Stimulated activated CD4-positive, alpha-beta T cell treated with anti-CD3 and anti-CD28 coated beads, Interleukin-12 subunit alpha, Interleukin-12 subunit beta, amount 100 ng/mL, for 24 hours (primary cell): Measurements from ENCODE around the gene AGFG1.
"Not testable (repeated sequence)": the region's sequence is repeated elsewhere in the genome, so short reads cannot be mapped to it uniquely, and the experiment has no call there.

ENCODE experiments used
- DNase-seq, 2 experiments: peaks; one replicate each; pipeline ENCODE4 v3.0.0-alpha.2; 2020; ENCODE audit warnings: low read depth in 2 of 2

Gene AGFG1

GRCh38 chr2:227500301-227500630 is 28.3 kb downstream of the AGFG1 start:
- DNase-seq: no peak

- DNase-seq: no peak
These were observed 31.8 kb downstream of the AGFG1 start for GRCh38 chr2:227503433-227504406.

- no peak for DNase-seq
These were observed 32.7 kb downstream of the AGFG1 start for GRCh38 chr2:227504700-227505099.

- DNase-seq: no peak
These were observed 34.5 kb downstream of the AGFG1 start for GRCh38 chr2:227506456-227506855.

GRCh38 chr2:227507963-227508362 is 36.0 kb downstream of the AGFG1 start:
- no peak for DNase-seq

- DNase-seq: no peak
These were observed 37.1 kb downstream of the AGFG1 start for GRCh38 chr2:227509076-227509475.

- DNase-seq: no peak
These were observed 38.1 kb downstream of the AGFG1 start for GRCh38 chr2:227509824-227510619.

- no peak for DNase-seq
These were observed 38.6 kb downstream of the AGFG1 start for GRCh38 chr2:227510620-227510958.

- DNase-seq: no peak
These were observed 39.4 kb downstream of the AGFG1 start for GRCh38 chr2:227511239-227511930.

- no peak for DNase-seq
These were observed 40.0 kb downstream of the AGFG1 start for GRCh38 chr2:227511955-227512354.

- DNase-seq: no peak
These were observed 41.2 kb downstream of the AGFG1 start for GRCh38 chr2:227513113-227513512.

GRCh38 chr2:227515742-227516141 is 43.8 kb downstream of the AGFG1 start:
- DNase-seq: no peak

GRCh38 chr2:227517724-227518123 is 45.8 kb downstream of the AGFG1 start:
- no peak for DNase-seq

- DNase-seq: not testable (repeated sequence)
These were observed 46.4 kb downstream of the AGFG1 start for GRCh38 chr2:227518278-227518865.

GRCh38 chr2:227521178-227521577 is 49.2 kb downstream of the AGFG1 start:
- not testable (repeated sequence) for DNase-seq

- DNase-seq: no peak
These were observed 52.7 kb downstream of the AGFG1 start for GRCh38 chr2:227524665-227525064.

- no peak for DNase-seq
These were observed 55.4 kb downstream of the AGFG1 start for GRCh38 chr2:227527351-227527750.

- DNase-seq: no peak
These were observed 56.8 kb downstream of the AGFG1 start for GRCh38 chr2:227528803-227529202.

GRCh38 chr2:227529871-227530270 is 57.9 kb downstream of the AGFG1 start:
- DNase-seq: no peak

GRCh38 chr2:227534714-227535113 is 62.8 kb downstream of the AGFG1 start:
- no peak for DNase-seq

GRCh38 chr2:227536445-227536844 is 64.5 kb downstream of the AGFG1 start:
- no peak for DNase-seq

- DNase-seq: no peak
These were observed 67.6 kb downstream of the AGFG1 start for GRCh38 chr2:227539465-227539956.
